OCI-LY1 (cell line): ENCODE measurements around the gene SYMPK.

Experiments
- EZH2 ChIP-seq: fragments of 200-600 bp; sonication (generic), shearing (Covaris generic); IDR thresholded peaks from 2 replicates; pipeline ENCODE4 v1.8.0; 2017; ENCODE audit warnings: borderline replicate concordance, mixed run types, mild to moderate bottlenecking, antibody characterized with exemption, low read length, moderate library complexity, mixed read lengths
- TF ChIP-seq, protein P1 (sequence below): fragments of 200-600 bp; sonication (generic), shearing (Covaris generic); IDR thresholded peaks from 2 replicates; pipeline ENCODE4 v1.5.1; 2017; ENCODE audit warnings: mild to moderate bottlenecking, antibody characterized with exemption, low read length, moderate library complexity, mixed read lengths

DNA sequence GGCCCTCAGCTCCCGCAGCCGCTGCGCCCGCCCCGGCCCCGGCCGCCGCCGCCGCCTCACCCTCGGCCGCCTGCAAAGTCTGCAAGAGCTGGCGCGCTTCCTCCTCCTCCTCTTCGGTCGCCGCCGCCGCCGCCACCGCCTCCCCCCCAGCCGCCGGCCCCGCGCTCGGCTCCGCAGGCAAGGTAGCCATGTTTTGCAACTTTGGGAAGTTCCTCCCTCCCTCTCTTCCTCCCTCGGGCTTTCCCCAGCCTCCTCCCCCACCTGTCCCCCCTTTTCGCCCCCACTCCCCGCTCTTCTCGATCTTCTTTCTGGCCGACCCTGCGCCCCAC is 94.3 kb downstream of the SYMPK start:
- TF ChIP-seq, protein P1, sequence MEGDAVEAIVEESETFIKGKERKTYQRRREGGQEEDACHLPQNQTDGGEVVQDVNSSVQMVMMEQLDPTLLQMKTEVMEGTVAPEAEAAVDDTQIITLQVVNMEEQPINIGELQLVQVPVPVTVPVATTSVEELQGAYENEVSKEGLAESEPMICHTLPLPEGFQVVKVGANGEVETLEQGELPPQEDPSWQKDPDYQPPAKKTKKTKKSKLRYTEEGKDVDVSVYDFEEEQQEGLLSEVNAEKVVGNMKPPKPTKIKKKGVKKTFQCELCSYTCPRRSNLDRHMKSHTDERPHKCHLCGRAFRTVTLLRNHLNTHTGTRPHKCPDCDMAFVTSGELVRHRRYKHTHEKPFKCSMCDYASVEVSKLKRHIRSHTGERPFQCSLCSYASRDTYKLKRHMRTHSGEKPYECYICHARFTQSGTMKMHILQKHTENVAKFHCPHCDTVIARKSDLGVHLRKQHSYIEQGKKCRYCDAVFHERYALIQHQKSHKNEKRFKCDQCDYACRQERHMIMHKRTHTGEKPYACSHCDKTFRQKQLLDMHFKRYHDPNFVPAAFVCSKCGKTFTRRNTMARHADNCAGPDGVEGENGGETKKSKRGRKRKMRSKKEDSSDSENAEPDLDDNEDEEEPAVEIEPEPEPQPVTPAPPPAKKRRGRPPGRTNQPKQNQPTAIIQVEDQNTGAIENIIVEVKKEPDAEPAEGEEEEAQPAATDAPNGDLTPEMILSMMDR = no peak
- TF ChIP-seq EZH2 = no peak
